Nucleus accumbens (tissue), 56 donors: Measurements from ENCODE around the gene MYH13.
"Not testable (repeated sequence)": the region's sequence is repeated elsewhere in the genome, so short reads cannot be mapped to it uniquely, and the experiment has no call there.

ENCODE experiments used
- DNase-seq, 56 donors: peaks; one replicate each; lab custom pipeline; 2025; lab: John Stamatoyannopoulos, UW

Gene MYH13

GRCh38 chr17:10309003-10309974, 63.5 kb downstream of the MYH13 start:
- no peak for DNase-seq

- no peak for DNase-seq
Measured at GRCh38 chr17:10306585-10306984, 66.2 kb downstream of the MYH13 start.

- DNase-seq, result no peak
Measured at GRCh38 chr17:10305398-10305797, 67.4 kb downstream of the MYH13 start.

GRCh38 chr17:10304758-10305300, 68.0 kb downstream of the MYH13 start:
- DNase-seq, result no peak

GRCh38 chr17:10297691-10298090, 75.1 kb downstream of the MYH13 start:
- DNase-seq, result no peak

GRCh38 chr17:10295728-10296343, 77.0 kb downstream of the MYH13 start:
- DNase-seq, result peak in 32 of 56 donors; percentile 2 to 69 (median 16)

GRCh38 chr17:10294180-10294579, 78.6 kb downstream of the MYH13 start:
- no peak for DNase-seq

- DNase-seq, result no peak
Measured at GRCh38 chr17:10292057-10292937, 80.5 kb downstream of the MYH13 start.

GRCh38 chr17:10291576-10291975, 81.2 kb downstream of the MYH13 start:
- not testable (repeated sequence) for DNase-seq

- no peak for DNase-seq
Measured at GRCh38 chr17:10290041-10290440, 82.8 kb downstream of the MYH13 start.

GRCh38 chr17:10286324-10286723, 86.5 kb downstream of the MYH13 start:
- no peak for DNase-seq

- DNase-seq, result no peak
Measured at GRCh38 chr17:10285896-10286295, 86.9 kb downstream of the MYH13 start.

GRCh38 chr17:10280068-10280467, 92.7 kb downstream of the MYH13 start:
- DNase-seq, result no peak

- no peak for DNase-seq
Measured at GRCh38 chr17:10278218-10278617, 94.6 kb downstream of the MYH13 start.

GRCh38 chr17:10276436-10276835, 96.4 kb downstream of the MYH13 start:
- DNase-seq, result peak in 6 of 56 donors; percentile 2 to 8 (median 4)

GRCh38 chr17:10275418-10275817, 97.4 kb downstream of the MYH13 start:
- no peak for DNase-seq

GRCh38 chr17:10271106-10271562, 101.7 kb downstream of the MYH13 start:
- no peak for DNase-seq

- DNase-seq, result no peak
Measured at GRCh38 chr17:10270258-10270657, 102.5 kb downstream of the MYH13 start.

- DNase-seq, result no peak
Measured at GRCh38 chr17:10268005-10268404, 104.8 kb downstream of the MYH13 start.

GRCh38 chr17:10266296-10266876, 106.4 kb downstream of the MYH13 start:
- DNase-seq, result no peak
